GM08714 (cell line): Measurements from ENCODE around the gene APOL2.
"Not testable (repeated sequence)": the region's sequence is repeated elsewhere in the genome, so short reads cannot be mapped to it uniquely, and the experiment has no call there.

Experiments
- H3K4me3 ChIP-seq: fragments of 200-500 bp; sonication (Bioruptor generic); 2 replicates; pipeline ENCODE4 v1.5.1; 2014; ENCODE audit warnings: mild to moderate bottlenecking, low read length, inconsistent platforms
- ZNF274 ChIP-seq: IDR thresholded peaks from 2 replicates; pipeline ENCODE4 v1.6.1; 2012; ENCODE audit warnings: mild to moderate bottlenecking, low read depth, low read length

The APOL2 gene, protein sequence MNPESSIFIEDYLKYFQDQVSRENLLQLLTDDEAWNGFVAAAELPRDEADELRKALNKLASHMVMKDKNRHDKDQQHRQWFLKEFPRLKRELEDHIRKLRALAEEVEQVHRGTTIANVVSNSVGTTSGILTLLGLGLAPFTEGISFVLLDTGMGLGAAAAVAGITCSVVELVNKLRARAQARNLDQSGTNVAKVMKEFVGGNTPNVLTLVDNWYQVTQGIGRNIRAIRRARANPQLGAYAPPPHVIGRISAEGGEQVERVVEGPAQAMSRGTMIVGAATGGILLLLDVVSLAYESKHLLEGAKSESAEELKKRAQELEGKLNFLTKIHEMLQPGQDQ

DNA sequence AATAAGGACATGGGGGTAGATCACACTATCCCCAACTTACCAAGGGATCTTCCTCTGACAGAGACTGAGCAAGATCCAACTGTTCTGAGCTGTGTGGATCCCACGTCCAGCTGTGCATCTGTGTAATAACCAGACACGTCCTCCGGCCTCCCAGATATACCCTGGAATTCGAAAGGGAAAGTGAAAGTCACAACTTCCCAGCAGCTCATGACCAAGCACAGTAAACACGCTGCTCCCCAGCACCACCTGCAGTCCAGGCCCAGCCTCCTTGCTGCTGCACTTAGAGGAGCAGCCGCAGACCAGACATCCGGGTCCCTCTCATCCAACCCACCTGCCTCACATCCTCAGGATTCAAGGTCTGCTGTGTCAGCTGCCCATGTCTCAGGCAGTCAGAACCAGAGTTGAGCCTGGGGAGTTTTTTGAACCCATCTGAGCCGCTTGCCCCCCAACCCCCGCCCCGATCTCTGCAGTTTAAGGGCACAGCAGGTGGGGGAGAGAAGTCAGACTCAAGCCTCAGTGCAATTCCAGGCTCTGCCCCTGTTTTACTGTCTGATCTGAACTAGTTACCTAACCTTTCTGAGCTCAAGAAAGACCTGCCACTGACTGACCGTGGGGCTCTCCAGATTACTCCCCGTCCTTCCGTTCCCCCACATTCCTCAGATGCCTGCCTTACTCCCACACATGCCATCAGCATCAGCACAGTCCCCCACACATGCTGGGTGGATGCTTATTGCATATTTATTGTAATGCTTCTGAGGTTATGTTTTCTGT is at the start of gene APOL2:
TSS of gene APOL2 (minus strand) at position 127 of the 771 bp plus-strand sequence. CDS start 6,365 bp downstream, outside the sequence.
- TF ChIP-seq ZNF274 = no peak

DNA sequence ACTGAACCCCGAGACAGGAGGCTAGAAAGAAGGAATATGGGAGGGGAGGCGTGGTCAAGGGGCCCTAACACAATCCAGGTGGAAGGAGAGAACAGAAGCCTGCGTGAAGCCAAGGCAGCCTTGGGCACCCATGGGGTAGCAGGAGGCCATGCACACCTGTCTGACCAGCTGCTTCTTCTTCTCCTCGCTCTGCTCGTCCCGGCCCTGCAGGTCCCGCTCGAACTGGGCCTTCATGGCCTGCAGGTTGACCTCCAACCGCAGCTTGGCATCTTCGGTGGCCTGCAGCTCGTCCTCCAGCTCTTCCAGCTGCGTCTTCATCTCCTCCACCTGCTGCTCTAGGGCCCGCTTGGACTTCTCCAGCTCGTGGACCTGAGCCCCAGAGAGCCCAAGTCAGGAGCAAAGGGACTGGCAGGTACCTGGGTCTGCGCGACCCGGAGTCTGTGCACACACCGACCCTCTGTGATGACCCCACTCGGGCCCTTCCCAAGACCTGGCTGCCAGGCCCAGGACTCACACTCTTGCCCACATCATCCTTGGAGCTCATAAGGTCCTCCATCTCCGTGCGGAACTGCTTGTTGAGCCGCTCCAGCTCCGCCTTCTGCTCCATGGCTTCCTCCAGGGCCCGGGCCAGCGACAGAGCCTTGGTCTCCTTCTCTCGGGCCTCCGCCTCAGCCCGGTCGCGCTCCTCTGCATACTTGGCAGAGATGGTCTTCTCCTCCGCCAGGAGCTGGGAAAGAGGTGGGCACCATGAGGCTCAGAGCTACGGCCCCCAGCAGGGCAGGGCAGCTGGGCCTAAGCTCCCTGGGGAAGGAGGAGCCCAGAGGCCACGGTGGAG is 49.5 kb upstream of the APOL2 start:
- TF ChIP-seq ZNF274 = no peak
- H3K4me3 ChIP-seq = no peak overlapping the region

More for the DNA sequence above, at the start of gene APOL2:
- peak within 1 kb of the TSS; percentile 90 for H3K4me3 ChIP-seq

DNA sequence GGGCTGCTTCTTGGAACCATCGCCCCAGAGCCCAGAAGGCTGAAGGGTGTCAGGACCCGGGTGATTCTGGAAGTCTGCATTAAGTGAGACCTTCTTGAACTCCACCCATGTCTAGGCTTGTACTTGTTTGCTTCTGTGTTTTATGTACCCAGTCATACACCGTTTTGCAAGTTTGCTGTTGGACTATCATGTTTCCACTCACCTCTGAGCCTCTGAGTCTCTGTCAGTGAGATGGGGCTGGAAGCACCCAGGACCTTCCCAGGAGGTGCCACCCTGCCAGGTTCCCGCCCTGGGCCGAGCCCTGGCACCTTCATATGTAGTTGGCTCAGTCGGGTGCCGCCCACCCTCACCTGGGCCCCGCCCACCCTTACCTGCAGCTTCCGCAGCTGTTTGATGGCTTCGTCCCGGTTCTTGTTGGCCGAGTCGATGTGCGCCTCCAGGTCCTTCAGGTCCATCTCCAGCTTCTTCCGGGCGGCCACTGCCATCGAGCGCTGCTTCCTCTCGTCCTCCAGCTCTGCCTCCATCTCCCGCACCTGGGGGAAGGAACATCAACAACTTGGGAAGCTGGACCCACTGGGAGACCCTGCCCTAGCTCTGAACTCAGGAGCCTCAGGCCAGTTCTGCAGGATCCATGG is 48.7 kb upstream of the APOL2 start:
- H3K4me3 ChIP-seq = no peak overlapping the region
- TF ChIP-seq ZNF274 = no peak

DNA sequence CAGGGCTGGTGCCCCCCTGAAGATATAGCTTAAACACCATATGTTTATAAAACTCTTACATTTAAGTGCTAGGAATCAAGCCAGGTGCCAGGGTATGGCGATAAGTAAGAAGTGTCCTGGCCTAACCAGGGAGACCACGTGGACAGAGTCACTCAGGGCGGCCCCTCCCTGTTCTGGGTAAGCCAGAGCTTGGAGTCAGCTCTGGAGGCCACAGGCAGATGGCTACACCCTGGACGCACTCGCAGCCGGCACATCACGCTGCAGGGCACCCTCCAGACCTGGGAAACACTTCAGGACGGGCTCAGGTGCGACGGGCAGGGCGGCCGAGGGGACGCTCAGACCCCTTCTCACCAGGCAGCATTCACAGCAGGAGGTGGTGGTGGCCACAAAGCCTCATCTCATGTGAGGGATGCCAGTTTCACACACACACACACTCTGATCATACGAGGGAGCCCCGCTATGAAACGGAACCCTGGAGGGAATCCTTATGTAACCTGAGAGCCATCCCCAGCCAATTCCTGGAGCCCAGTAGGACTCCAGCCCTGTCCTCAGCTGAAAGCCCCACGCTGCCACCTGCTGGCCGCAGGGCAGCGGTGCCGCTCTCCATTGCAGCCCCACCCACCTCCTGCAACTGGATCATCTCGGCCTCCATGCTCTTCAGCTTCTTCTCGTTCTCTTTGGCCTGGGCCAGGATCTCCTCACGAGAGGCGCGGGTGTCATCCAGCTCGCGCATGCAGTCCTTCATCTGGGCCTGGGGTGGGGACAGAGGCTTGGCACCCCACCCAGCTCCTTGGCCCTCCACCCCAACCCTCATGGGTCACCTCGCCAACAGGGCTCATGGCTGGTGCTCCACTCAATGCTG is 47.0 kb upstream of the APOL2 start:
- no peak overlapping the region for H3K4me3 ChIP-seq
- TF ChIP-seq ZNF274 = no peak

DNA sequence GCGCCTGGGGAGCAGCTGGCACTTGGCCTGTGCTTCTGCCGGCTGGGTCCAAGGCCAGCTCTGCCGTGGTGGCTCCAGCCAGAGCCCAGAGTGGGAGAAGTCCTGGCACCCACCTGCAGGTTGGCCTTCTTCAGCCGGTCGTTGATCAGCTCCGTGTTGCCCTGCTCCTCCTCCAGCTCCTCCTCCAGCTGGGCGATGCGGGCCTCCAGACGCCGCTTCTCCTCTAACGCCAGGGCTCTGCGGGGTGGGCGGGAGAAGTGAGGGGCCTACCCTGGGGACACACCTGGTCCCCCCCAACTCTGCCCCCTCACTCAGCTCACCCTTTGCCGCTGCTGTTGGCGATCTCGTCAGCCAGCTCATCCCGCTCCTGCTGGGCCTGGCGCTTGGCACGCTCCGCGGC is 46.2 kb upstream of the APOL2 start:
- H3K4me3 ChIP-seq = no peak overlapping the region
- no peak for TF ChIP-seq ZNF274

DNA sequence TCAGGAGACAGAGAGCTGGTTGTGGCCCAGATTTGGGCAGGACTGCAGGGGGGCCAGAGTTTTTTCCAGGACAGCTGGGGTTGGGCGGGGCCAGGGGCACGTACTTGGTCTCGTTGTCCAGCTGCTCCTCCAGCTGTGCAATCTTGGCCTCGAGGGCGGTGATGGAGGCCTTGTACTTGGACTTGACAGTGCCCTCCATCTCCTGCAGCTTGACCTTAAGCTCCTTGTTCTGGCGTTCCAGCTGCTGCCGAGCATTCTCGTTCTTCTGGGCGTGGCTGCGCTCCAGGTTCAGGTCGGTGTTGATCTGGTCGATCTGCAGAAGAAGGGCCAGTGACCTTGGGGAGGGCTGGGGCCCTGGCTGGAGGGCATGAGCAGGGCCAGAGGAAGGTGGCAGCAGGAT is 45.7 kb upstream of the APOL2 start:
- no peak overlapping the region for H3K4me3 ChIP-seq
- no peak for TF ChIP-seq ZNF274

DNA sequence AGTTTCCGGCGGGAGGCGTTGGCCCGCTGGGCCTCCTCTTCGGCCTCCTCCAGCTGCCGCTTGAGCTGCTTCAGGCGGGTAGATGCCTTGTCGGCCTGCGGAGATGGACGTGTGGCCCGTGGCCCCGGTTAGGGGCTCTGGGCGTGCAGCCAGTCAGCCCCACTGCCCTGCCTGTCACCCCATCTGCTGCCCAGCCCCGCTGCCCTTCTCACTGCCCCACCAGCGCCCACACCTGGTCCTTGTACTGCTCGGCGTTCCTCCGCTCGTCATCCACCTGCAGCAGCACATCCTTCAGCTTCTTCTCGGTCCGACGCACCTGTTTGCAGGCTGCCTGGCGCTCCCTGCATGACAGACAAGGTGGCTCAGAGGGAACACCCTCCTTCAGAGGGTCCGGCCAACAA is 44.8 kb upstream of the APOL2 start:
- no peak overlapping the region for H3K4me3 ChIP-seq
- TF ChIP-seq ZNF274 = no peak

DNA sequence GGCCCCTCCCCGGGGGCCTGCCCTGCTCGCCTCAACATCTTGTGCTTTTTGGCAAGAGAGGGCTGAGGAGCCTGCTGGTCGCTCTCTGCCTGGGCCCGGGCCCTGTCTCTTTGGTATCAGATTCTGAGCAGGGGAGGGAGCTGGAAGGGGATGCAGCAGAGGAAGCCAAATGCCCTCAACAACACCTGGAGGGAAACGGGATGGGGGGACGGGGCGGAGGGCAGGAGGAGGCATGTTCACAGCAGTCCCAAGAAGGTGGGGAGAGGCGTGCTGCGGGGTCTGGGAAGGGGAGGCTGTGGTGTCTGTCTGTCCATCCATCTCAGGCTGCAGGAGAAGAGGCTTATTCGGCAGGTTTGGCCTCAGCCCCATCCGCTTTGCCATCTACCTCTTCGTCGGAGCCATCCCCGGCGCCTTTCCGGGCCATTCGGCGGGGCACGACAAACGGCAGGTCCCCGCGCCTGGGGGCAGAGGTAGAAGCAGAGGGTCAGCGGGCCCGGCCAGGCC is 43.1 kb upstream of the APOL2 start:
- TF ChIP-seq ZNF274 = no peak
- H3K4me3 ChIP-seq = no peak overlapping the region

DNA sequence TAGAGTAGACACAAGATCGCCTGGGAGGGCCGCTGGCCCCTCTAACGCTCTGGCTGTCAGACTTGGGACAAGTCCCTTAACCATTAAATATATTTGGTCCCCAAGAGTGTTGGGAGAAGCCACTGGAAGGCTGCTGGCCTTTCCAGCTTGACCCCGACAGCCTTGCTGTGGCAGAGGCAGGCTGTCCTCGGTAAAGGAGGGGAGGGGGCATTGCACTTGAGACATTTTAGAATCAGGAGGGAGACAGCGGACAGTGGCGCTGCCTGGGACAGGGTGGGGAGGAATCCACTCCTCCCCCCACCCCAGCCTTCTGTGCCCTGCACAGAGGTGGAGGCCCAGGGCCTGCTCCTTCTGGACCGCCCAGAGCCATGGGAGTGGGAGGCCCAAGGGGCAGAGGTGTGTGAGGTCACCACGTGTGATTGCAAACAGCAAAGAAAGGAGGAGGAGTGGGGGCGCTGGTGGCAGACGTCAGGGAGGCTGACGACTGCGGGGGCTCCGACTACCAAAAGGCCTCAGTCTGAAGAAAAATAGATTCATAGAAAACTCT is 42.5 kb upstream of the APOL2 start:
- TF ChIP-seq ZNF274 = no peak
- H3K4me3 ChIP-seq = no peak overlapping the region

DNA sequence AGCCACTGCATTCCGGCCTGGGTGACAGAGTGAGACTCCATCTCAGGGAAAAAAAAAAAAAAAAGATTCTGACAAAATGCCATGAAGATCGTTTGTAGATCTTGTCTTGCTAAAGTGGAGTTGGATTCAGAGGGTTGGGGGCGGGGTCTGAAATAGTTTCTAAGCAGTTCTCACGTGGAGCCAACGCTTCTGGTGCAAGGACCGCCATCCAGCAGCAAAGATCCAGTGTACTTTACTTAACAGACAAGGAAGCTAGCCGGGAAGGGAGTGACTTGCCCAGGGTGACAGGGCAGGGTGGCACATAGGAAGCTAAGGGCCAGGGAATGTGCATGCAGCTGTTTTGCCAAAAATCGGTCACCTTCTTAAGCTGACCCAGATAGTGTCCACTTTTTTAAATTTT is 41.1 kb upstream of the APOL2 start:
- no peak for TF ChIP-seq ZNF274
- no peak overlapping the region for H3K4me3 ChIP-seq

DNA sequence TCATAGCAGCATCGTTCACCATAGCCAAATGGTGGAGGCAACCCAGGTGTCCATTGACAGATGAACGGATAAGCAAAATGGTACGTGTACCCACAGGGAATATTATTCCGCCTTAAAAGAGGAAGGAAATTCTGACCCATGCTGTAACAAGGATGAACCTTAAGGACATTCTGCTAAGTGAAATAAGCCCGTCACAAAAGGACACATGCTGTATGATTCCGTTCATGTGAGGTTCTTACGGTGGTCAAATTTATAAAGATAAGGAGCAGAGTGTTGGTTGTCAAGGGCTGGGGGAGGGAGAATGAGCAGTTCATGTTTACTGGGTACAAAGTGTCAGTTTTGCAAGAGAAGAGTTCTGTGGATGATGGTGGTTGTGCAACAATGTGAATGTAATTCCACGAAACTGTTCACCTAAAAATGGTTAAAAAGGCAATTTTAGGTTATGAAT is 39.9 kb upstream of the APOL2 start:
- no peak for TF ChIP-seq ZNF274
- no peak overlapping the region for H3K4me3 ChIP-seq

DNA sequence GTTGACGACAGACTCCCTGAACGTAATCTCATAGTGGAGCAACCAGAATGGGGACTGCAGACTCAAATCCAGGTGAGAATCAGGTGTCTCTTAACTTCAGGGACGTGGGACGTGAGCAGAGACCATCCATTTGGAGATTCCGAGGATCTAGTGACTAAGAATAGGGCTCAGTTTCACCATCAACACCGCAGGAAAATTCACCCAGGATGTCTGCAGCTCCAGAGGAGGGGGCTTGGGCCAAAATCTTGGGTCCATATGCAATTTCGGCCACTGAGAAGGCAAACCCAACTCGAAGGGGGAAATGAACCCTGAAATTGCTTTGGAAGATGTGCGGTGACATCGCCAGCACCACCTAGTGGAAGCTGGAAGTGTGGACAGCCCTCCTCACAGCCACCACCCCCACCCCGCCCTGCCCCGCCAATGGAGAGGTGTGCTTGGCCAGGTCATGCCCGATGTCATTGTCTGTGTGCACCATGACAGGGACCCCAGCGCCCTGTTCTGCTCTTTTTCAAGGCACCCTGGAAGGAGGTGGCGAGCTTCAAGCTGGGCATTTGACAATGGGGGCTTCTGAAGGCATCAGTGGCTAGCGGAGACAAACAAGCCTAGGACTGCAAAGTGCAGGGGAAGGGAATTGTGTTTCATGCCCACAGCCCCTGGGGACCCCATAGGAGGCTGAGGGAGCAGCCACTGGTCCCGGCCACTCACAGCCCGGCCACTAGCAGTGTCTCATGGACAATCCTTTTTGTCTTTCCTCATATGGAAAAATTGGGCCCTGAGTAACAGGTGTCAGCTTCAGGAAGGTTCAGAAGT is 38.4 kb upstream of the APOL2 start:
- TF ChIP-seq ZNF274 = no peak
- H3K4me3 ChIP-seq = no peak overlapping the region

DNA sequence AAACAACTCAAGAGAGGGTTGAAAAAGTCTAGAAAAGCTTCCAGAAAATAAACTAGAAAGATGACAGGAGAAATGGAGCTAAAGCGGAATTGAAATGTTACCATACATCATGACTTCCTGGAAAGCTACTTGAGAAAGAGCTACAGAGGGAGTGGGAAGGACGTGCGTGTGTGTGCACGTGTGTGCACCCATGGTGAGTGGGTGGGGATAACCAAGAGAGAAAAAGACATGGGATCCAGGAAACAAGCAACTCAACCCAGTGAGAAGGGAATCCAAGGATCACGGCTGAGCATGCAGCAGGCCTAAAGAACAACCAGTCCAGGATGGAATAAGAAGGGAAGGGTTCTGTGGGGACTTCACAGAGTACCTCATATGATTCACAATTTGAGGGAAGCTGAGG is 35.2 kb upstream of the APOL2 start:
- no peak for TF ChIP-seq ZNF274
- H3K4me3 ChIP-seq = no peak overlapping the region

DNA sequence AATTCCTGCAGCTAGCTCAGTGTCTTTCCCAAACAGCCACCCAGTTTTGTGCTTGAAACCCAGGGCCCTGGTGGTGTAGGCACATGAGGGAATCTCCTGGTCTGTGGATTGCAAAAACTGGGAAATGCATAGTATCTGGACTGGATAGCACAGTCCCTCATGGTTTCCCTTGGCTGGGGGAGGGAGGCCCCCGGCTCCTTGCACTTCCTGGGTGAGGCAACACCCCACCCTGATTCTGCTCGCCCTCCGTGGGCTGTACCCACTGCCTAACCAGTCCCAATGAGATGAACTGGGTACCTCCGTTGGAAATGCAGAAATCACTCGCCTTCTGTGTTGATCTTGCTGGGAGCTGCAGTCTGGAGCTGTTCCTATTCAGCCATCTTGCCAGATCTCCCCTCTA is 32.6 kb upstream of the APOL2 start:
- H3K4me3 ChIP-seq = not testable (repeated sequence)

DNA sequence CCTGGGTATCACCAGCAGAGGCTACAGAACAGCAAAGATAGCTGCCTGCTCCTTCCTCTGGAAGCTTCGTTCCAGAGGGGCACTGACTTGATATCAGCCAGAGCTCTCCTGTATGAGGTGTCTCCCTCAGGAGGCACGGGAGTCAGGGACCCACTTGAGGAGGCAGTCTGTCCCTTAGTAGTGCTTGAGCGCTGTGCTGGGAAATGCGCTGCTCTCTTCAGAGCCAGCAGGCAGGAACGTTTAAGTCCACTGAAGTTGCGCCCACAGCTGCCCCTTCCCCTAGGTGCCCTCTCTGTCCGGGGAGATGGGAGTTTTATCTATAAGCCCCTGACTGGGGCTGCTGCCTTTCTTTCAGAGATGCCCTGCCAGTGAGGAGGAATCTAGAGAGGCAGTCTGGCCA is 31.9 kb upstream of the APOL2 start:
- H3K4me3 ChIP-seq = not testable (repeated sequence)
